ENCODE data around the gene KRT79.

KRT79 gene

DNA sequence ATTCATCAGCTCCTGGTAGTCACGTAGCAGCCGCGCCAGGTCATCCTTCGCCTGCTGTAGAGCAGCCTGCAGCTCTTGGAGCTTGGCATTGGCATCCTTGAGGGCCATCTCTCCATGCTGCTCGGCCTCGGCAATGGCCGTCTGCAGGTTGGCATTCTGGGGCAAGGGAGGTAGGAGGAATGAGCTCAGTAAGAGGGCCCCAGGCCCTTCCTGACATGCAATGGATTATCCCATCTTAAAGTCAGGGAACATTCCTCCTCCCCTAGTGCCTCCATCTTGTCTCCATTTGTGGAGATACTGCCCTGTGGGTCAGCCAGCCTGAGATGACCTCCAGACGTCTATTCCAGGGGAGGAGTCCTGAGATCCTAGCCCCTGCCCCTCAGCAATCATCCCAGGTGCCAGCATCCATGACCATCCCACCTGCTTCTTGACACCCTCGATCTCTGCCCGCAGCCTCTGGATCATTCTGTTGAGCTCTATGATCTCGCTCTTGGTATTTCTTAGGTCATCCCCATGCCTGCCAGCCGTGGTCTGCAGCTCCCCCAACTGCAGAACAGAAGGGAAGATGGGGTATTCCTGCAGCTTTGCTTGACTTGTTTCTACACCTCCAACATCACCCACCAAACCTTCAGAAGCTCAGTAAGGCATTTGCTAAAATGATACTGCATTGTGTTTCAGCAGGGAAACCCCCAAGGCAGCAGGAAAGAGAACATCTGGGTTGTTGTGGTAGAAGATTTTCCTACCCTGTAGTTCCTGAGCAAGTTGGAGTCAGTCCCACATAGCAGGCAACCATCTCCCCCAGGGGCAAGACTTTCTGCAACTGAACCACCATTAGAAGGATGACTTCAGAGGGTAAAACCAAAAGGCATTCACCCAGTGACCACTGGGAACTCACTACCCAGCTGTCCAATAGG, 42.6 kb downstream of the KRT79 start:
- no peak for DNase-seq (ENCODE audit: low spot score)

DNA sequence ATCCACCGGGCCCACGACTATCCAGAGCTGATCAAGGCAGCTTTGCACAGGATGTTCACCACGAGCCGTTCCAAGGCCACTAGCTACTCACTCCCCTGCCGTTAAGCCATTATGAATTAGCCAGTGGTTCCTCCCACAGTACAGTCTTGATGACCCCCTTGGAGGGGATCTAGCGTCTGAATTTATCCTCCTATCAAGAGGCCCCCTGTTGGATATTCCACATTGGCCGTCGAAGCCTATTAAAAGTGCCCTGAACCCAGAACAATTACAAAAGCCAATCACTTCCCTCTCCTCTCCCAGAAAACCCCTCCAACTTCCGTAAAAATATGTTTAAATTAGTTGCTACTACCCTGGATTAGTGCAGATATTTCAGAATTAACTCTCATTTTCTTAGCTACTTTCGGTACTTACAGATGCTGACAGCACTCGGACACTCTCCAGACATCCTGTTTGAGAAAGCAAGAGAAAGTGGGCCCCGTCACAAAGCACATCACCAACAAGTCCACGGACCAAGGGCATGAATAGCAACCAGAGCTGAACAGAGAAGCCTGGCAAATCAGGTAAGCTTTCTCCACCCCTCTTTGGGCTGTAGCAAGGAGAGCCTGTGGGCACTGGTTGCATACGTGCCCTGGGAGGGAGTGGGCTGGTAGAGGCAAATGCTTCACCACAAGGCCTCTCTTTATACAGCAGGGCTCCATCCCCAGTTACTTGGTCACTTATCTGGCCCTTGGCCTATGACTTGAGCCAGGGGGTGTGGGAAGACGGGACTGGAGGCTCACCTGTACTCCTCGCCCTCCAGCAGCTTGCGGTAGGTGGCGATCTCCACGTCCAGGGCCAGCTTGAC, 43.5 kb downstream of the KRT79 start:
- DNase-seq (ENCODE audit: low spot score): no peak

DNA sequence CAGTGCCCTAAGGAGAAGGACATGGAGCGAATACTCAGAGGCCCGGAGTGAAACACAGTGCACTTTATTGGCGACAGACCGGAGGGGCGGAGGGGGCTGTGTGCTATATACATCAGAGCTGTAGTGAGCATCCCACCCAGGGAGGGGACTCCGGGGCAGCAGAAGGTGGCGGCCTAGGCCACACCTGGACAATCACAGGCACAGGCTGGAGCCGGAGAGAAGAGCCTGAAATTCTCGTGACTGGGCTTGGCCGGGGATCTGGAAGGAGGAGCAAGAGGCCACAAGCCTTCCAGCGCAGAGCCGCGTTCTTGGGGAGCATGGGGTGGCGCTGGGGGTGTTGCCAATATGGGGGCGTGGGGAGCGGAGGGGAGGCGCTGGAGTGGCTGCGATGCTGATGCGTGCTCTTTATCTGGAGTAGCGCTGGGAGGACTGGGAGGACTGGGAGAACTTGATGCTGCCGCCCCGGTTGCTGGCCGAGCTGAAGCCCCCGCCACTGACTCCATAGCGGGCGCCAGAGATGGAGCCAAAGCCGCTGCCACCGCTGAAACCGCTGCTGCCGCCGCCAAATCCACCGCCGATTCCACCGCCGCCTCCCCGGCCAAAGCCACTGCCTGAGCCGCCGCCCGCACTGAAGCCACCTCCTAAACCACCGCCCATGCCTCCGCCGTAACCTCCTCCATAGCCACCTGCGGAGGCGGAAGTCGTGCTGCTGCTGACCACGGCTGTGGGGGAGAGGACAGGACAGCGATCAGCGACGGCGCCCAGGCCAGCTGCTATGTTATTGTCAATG, 44.3 kb downstream of the KRT79 start:
- no peak for DNase-seq (ENCODE audit: low spot score)

DNA sequence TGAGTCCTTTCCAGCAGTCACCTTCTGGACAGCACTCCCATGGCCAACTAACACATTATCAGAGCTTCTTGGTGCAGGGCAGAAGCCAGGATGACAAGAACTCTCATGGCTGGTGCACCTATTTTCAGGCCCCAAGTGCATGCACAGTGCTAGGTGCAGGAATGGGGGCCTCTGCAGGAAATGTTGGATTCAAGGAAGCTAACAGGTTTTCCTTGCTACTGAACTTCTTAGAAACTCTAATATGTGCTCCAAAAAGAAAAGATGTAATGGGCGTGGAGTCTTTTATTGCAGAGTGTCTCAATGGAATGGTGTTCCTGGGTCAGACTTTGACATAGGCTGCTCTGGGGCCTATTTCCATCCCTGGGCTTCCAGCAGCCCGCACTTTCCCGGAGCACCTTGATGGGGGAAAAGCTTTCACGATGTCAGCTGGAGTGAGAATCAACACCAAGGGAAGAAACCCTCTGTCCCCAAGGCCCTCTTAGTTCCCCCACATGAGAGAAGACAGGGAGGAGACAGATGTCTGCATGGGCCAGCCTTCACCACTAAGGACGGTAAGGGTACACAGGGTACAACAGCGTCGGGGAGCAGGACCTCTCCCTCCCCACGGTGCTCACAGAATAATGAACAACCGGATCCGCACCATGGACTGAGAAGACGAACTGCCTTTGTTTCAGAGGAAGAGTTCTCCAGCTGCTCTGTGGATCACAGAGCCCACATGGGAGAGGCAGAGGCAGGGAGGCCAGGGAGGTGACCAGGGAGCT, 45.1 kb downstream of the KRT79 start:
- no peak for DNase-seq (ENCODE audit: low spot score)

DNA sequence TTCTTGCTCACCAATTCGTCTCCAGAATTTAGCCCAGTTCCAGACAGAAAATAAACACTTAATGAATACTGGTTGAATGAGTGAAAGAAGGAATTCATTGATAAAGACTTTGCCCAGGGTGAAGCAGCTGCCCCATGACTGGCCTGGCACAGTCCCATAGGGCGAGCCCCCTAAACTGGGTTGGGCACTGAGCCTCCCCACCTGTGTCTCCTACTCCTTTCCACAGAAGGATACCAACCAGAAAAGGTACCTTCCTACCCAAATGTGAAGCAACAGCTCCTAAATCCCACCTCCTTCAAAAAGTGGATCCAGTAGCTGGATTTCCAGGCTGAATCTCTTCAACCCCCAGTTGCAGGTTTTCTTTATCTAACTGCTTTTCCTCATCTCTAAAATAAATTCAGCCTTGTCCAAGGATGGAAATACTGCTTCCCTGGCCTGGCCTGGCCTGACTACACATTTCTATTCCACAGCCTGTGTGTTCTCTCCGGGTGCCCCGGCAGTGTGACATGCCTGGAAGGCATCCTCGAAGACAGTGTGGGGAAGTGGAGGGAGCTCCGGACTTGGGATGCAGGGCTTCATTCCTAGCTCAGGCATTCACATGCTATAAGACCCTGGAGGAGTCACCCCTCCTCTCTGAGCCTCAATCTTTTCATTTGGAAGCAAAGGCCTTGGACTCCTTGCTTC, 45.8 kb downstream of the KRT79 start:
- no peak for DNase-seq (ENCODE audit: low spot score)

DNA sequence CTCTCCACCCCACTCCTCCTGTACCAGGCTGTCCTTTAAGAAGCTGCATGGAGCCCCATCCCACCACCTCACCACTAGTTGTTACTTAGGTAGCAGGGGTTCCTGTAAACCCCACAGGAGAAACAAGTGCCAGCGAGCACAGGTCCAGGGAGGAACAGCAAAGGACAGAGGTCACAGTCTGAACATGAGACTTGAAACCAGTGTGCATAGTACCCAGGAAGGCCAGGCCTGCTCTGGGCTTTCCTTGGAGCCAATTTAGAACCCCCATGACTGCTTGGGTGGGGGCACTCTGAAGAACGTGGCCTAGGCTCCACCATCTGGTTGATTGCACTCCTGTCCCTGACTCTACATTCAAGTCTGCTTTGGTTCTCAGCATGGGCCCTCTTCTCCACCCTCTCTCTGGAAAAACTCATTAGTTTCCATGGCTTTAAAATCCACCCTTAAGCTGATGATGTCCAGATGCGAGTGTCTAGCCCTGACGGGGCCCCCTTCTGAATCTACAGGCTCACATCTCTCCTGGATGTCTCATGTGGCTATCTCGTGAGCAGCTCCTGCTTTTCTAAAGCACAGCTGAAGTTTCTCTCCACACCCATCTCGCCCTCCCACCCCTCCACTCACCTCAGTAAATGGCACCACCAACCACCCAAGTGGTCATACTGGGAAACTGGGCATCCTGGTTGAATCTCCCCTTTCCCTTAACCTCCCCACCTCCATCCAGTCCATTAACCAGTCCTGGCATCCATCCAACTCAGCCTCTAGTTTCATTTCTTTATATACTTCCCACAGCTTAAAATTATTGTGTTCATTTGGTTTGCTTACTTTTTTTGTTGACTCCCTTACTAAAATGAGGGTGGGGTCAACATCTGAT, 46.6 kb downstream of the KRT79 start:
- no peak for DNase-seq (ENCODE audit: low spot score)

DNA sequence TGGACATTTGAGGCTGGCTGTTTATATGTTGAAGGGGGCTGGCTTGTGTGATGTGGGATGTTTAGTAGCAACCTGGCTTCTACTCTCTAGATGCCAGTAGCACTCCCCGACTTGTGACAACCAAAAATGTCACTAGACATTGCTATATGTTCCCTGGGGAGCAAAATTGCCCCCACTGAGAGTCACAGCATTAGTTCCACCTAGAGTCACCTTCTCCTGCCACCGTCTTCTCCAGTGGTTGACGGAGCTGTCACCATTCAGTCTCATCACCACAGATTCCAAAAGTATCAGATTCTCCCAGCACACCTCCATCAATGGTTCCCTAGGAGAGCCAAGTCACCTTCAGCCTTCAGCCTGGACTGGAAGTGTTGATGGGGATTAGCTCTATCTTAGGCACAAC, 49.2 kb downstream of the KRT79 start:
- DNase-seq (ENCODE audit: low spot score): no peak

DNA sequence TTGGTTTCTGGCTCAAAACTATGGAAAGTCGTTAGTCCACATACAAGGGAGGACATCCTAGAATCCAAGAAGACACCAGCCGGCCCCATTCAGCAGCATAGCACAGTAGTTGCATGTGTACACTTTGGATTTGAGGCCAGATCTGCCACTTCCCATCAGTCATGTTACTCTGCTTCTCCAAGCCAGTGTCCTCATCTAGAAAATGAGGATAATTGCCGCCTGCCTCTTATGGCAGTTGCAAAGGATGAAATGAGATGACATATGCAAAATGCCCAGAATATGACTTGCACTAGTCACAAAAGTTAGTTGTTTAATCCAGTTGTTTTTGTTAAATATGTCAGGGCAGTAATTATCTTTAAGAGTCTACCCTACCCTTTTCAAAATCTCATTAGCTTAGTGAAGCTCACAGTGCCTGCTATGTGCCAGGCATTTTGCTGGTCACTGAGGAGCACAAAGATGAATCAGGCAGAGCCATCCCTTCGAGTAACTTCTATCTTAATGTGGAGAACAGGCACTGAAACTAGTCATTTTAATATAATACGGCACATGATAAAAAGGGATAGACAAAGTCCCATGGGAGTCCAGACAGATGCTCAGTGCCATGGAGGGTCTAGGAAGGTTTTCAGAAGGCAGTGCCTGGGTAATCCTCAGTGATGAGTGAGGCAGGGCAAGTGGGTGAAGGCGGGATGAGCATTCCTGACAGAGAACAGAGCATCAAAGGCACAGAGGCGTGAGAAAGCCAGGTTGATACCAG, 50.4 kb downstream of the KRT79 start:
- no peak for DNase-seq (ENCODE audit: low spot score)

DNA sequence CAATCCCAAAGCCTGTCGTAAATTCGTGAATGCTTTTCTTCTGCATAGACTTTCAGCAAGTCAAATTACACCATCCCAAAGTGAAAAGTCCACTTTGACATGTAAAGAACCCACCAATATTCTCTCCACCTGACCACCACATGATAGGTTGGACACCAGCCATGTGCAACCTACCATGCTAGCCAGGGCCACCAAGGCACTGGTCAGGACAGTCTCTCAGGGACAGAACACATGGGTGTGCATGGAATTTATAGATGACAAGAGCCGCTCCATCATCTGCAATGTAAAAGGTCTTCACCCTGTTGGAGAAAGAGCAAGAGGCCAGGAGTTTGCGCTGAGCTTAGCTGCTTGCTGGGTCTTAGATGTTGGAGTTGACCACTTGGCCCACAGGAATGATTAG, 51.6 kb downstream of the KRT79 start:
- DNase-seq (ENCODE audit: low spot score): no peak

DNA sequence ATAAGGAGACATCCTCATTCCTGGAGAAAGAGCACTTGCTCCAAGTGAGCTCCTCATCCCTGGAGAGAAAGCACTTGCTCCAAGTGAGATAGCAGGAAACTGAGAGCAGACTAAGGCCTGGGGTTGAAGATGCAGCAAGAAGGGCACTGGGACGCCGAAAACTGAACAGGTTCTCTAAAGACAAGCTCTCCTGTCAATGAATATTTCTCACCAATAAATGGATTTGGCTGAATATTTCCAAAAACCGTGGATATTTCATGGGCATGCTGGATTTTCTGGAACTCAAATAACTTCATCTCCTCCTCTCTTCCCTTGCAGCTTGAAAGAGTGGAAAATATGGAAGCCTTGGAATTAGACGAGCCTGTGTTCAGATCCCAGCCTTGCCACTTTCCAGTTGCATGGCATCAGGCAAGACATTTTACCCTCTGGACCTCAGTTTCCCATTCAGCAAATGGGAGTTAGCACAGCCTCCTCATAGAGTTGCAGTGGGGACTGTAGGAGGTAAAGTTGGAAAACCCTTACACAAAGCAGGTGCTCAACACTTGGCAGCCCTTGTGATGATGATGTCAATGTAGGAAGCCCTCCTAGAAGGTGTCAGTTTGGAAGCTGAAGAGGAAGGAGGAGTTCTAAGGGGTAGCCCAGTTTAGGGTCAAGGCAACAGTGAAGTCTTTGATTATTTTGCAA, 52.6 kb downstream of the KRT79 start:
- no peak for DNase-seq (ENCODE audit: low spot score)

DNA sequence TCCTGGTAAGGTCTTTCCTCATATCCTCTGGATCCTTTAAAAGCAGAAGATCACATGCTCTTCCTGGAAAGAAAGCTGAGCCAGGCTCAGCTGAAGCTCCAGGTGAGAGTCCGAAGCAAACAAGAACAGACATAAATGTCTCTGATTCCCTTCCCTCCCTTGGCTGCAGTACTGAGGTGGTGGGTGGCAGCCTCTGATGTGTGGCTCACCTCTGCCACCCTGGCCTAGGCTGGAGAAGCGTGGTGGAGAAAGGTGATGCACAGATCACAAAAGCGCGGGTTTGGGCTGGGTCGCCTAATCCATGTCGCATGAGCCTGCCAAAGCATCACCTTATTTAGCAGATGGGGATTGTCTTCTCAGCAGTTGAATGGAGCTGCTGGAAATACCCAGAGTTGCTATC, 54.2 kb downstream of the KRT79 start:
- no peak for DNase-seq (ENCODE audit: low spot score)

DNA sequence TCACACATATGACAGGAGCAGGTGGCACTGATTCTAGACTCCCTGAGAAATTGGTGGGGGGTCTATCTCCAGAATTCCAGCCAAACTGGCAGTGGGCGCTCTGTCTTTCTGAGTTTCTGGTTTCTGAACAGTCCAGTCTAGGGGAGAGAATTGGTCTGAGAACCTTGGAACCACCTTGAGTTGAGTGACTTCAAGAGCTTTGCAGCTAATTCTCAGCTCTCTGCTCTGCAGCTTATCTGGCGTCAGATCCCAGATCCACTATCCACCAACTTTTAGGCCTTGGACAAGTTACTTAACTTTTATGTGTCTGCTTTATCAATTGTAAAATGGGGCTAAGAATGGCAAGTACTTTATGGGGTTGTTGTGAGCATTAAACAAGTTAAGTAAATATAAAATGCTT, 55.3 kb downstream of the KRT79 start:
- no peak for DNase-seq (ENCODE audit: low spot score)

DNA sequence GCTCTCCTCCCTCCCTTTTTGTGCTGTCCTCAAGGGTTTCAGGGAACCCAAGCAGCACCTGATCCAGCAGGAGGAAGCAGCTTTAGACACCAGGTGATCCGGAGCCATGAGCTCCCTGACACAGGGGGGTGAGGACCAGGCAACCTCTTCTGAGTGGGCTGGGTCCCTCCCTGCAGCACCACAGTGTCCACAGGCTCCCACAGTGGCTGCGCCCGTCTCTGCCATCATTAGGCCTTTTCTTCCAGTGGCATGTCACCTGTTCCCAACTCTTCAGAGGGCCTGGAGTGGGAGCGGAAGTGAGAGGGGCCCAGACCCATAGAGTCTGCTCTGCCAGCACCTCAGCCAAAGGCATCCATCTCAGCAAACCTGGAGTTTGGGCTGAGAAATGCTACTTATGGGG, 56.5 kb downstream of the KRT79 start:
- DNase-seq (ENCODE audit: low spot score): no peak

DNA sequence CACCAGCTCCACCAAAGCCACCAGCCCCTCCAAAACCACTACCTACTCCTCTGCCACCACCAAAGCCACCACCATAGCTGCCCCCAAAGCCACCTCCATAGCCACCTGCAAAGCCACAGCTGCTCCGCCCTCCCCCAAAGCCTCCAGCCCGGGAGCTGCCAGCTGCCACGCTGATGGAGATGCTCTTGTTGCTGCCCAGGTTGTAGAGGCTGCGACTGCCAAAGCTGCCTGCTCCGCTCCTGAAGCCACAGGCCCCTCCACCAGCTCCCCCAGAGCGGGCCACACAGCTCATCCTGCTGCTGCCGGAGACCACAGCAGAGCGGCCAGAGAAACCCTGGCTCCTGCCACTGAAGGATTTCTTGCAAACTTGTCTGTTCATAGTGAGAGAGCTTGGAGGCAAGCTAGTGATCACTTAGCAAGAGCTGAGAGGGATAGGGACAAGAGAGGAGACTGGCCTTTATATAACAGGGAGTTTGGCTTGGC, 57.2 kb downstream of the KRT79 start, which contains the start of gene KRT76:
Gene KRT76, minus strand, starts transcription at position 433 of the 483 bp plus-strand sequence. Its CDS starts 54 bp downstream, at position 379.
- DNase-seq (ENCODE audit: low spot score): no peak

DNA sequence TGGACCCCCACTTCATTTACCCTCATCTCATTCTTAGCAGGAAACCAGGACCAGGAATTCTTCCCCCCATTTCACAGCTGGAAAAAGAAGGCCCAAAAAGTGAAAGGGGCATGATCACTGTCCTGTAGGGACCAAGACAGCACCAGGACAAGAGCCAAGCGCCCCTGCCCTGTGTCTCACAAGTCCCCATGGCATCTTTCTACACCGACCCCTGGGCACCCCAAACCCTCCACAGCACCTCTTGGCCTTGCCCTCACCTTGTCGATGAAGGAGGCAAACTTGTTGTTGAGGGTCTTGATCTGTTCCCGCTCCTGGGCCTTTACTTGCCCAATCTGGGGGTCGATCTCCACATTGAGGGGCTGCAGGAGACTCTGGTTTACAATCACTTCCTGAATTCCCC, 57.7 kb downstream of the KRT79 start:
- DNase-seq (ENCODE audit: low spot score): no peak

DNA sequence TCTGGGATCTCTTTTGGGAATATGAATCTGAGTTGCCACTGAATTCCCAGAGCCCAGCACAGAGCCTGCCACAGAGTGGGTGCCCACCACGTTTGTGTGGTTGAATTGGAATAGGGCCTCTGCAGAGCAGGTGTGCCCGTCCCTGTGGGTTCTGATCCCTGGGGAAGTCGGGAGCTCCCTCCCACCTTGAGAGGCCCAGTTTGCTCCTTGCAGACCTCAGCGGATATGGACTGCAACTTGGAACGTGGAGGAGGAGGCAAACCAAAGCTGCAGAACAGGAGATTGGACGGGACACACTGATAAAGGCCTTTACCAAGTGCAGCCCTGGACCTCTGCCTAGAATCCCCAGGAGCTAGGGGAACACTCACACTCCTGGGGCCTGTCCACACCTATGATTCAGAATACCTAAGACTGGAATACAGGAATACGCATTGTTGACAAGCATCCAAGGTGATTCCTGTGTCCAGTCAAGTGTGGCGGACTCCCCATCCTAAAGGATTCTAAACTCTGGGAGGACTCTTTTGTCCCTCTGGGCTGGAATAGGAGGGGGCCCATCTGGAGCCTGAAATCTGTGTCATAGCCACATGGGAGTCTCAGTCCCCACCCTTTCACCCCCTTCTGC, 59.4 kb downstream of the KRT79 start:
- no peak for DNase-seq (ENCODE audit: low spot score)

DNA sequence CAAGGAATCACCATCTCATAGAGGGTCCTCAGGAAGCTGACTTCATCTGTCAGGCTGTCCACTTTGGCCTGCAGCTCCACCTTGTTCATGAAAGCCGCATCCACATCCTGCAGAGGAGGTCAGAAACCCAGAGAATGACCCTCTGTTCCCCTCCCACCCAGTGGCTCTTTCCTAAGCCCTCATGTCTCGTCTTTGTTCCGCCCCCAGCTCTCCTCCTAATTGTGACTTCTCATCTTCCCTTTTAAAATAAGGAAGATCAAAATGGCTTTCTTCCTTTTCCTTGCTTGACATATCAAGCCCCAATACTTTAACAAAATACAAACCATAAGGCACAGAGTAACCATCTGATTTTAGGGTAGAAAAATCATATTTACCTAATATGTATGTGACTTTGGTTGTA, 61.3 kb downstream of the KRT79 start:
- no peak for DNase-seq (ENCODE audit: low spot score)

DNA sequence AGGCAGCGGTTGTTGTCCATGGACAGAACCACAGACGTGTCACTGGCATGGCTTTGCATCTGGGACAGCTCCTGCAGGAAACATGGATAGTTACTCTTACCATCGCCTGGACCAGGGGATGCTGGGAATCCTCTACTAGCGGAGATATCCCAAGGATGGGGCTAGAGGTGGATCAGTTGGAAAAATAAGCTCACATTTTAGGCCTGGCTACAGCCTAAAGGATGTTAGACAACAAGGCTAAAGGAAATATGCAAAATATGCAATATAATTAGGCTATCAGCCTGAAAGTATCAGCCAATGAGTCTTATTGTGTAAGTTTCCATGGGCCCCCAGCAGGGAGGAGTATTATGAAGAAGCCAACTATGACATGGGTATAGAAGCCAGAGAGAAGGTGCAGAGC, 61.9 kb downstream of the KRT79 start:
- no peak for DNase-seq (ENCODE audit: low spot score)
